Neuronal stem cell (in vitro differentiated cells): ENCODE data around the gene MBP.

ENCODE experiments used
- DNase-seq: peaks from one replicate; pipeline ENCODE4 v3.0.0-alpha.2; 2013; ENCODE audit warnings: low spot score
- H2AFZ ChIP-seq: one replicate; pipeline ENCODE4 v1.6.1; 2013; ENCODE audit warnings: mild to moderate bottlenecking, low read length, inconsistent platforms
- H2AK5ac ChIP-seq: 2 replicates; pipeline ENCODE4 v1.6.1; 2013; ENCODE audit warnings: low read depth, mild to moderate bottlenecking, inconsistent platforms, low read length, moderate library complexity, mixed read lengths
- H2BK120ac ChIP-seq: 2 replicates; pipeline ENCODE4 v1.6.1; 2013; ENCODE audit warnings: low read depth, mild to moderate bottlenecking, inconsistent platforms, low read length, moderate library complexity, mixed read lengths
- H2BK12ac ChIP-seq: one replicate; pipeline ENCODE4 v1.6.1; 2013; ENCODE audit warnings: low read length, inconsistent platforms
- H2BK15ac ChIP-seq: 2 replicates; pipeline ENCODE4 v1.6.1; 2013; ENCODE audit warnings: mild to moderate bottlenecking, low read length, inconsistent platforms, mixed read lengths
- H2BK5ac ChIP-seq: one replicate; pipeline ENCODE4 v1.6.1; 2013; ENCODE audit warnings: inconsistent platforms, mild to moderate bottlenecking, low read length, moderate library complexity
- H3K14ac ChIP-seq: one replicate; pipeline ENCODE4 v1.6.1; 2013; ENCODE audit warnings: low read length, inconsistent platforms
- H3K18ac ChIP-seq: 2 replicates; pipeline ENCODE4 v1.6.1; 2013; ENCODE audit warnings: low read length, inconsistent platforms
- H3K23ac ChIP-seq: 2 replicates; pipeline ENCODE4 v1.6.1; 2013; ENCODE audit warnings: low read depth, mild to moderate bottlenecking, mixed read lengths, low read length, inconsistent platforms; ENCODE audit not compliant: poor library complexity
- H3K27ac ChIP-seq: replicated peaks from 3 replicates; pipeline ENCODE4 v1.5.1; 2013; ENCODE audit warnings: low read length, inconsistent platforms
- H3K27me3 ChIP-seq, 3 experiments: 2 replicates each; pipeline ENCODE4 v1.6.1; 2013; ENCODE audit warnings: low read length in 3 of 3, mild to moderate bottlenecking in 2 of 3, inconsistent platforms in 1 of 3, low read depth in 1 of 3, mixed read lengths in 1 of 3, moderate library complexity in 1 of 3; ENCODE audit not compliant: control insufficient read depth in 3 of 3, insufficient read depth in 3 of 3
- H3K36me3 ChIP-seq, 2 donors: replicated peaks in 1 of 2; 2 replicates each; pipeline ENCODE4 v1.6.1; 2013; ENCODE audit warnings: low read length in 2 of 2; ENCODE audit not compliant: control insufficient read depth in 2 of 2, insufficient read depth in 2 of 2
- H3K4ac ChIP-seq: 2 replicates; pipeline ENCODE4 v1.6.1; 2013; ENCODE audit warnings: inconsistent platforms, mild to moderate bottlenecking, low read length, moderate library complexity
- H3K4me1 ChIP-seq, 2 donors: 1 replicate in 1 of 2; 2 replicates in 1 of 2; pipeline ENCODE4 v1.6.1; 2013; ENCODE audit warnings: low read length in 2 of 2, low read depth in 1 of 2; ENCODE audit not compliant: control insufficient read depth in 2 of 2, insufficient read depth in 1 of 2
- H3K4me2 ChIP-seq: one replicate; pipeline ENCODE4 v1.6.1; 2013; ENCODE audit warnings: mild to moderate bottlenecking, low read length, inconsistent platforms; ENCODE audit not compliant: insufficient read depth, poor library complexity, severe bottlenecking
- H3K4me3 ChIP-seq, 2 donors: 2 replicates each; pipeline ENCODE4 v1.5.1; 2013; ENCODE audit warnings: low read length in 2 of 2, mild to moderate bottlenecking in 2 of 2, inconsistent platforms in 1 of 2, moderate library complexity in 1 of 2
- H3K79me1 ChIP-seq: one replicate; pipeline ENCODE4 v1.6.1; 2013; ENCODE audit warnings: low read depth, mild to moderate bottlenecking, inconsistent platforms, low read length, moderate library complexity
- H3K9ac ChIP-seq: one replicate; pipeline ENCODE4 v1.6.1; 2013; ENCODE audit warnings: mild to moderate bottlenecking, low read depth, low read length, inconsistent platforms; ENCODE audit not compliant: poor library complexity
- H3K9me3 ChIP-seq, 2 donors: replicated peaks in 1 of 2; 2 replicates each; pipeline versions ENCODE3 to v1.6.1; 2013; ENCODE audit warnings: low read length in 2 of 2, mild to moderate bottlenecking in 2 of 2, inconsistent platforms in 1 of 2, low read depth in 1 of 2, mixed read lengths in 1 of 2, moderate library complexity in 1 of 2; ENCODE audit not compliant: control insufficient read depth in 2 of 2, insufficient read depth in 1 of 2
- H4K8ac ChIP-seq: one replicate; pipeline ENCODE4 v1.6.1; 2013; ENCODE audit warnings: low read depth, mild to moderate bottlenecking, inconsistent platforms, low read length, moderate library complexity
- H4K91ac ChIP-seq: one replicate; pipeline ENCODE4 v1.6.1; 2013; ENCODE audit warnings: low read length, low read depth, mild to moderate bottlenecking, inconsistent platforms; ENCODE audit not compliant: poor library complexity
- WGBS, 2 donors: extraction: QIAGEN DNeasy Blood & Tissue Kit; methylation state at CpG; one replicate each; pipeline ENCODE4 v1.1.7; 2013; ENCODE audit warnings: missing lambda C conversion rate in 2 of 2, mixed read lengths in 1 of 2; ENCODE audit not compliant: insufficient read length in 2 of 2, insufficient replicate concordance in 1 of 2; ENCODE audit errors: extremely low coverage in 2 of 2; 5-methylcytosine and 5-hydroxymethylcytosine counted together

The MBP gene

GRCh38 chr18:77103991-77104531 is 28.5 kb downstream of the MBP start:
- Histone ChIP-seq H3K9me3 (no peaks in the 10 kb centered on the region), H2AFZ (no peak overlapping the region), H3K4me1 (peaks cover 7 to 14% of the 10 kb centered on the region in 2 donors), H4K91ac (no peak overlapping the region), H3K9ac (no peak overlapping the region), H3K4me2 (no peak overlapping the region), H2BK120ac (no peak overlapping the region), H3K4ac (no peak overlapping the region), H3K18ac (no peak overlapping the region), H3K23ac (no peak overlapping the region), H3K14ac (no peak overlapping the region), H2BK12ac (no peak overlapping the region), H3K27me3 (peaks cover 0 to 4% (median 0%) of the 10 kb centered on the region in 3 experiments), H2BK5ac (no peak overlapping the region), H2BK15ac (no peak overlapping the region), H2AK5ac (no peak overlapping the region), H3K36me3 (no peaks in the 10 kb centered on the region), H3K27ac (no peak overlapping the region), H4K8ac (no peak overlapping the region), H3K4me3 (no peak overlapping the region), H3K79me1 (no peaks in the 10 kb centered on the region)
- DNase-seq, result no peak
- WGBS, 2 donors, result no CpG with 5 or more reads among the region's 11 CpGs

- Histone ChIP-seq H2BK120ac (no peak overlapping the region), H3K4ac (no peak overlapping the region), H2BK12ac (no peak overlapping the region), H3K79me1 (no peaks in the 10 kb centered on the region), H2BK15ac (no peak overlapping the region), H3K9ac (no peak overlapping the region), H3K27me3 (peaks cover 0 to 4% (median 0%) of the 10 kb centered on the region in 3 experiments), H3K4me3 (no peak overlapping the region), H3K18ac (no peak overlapping the region), H4K8ac (no peak overlapping the region), H3K36me3 (no peaks in the 10 kb centered on the region), H3K14ac (no peak overlapping the region), H3K4me1 (peaks cover 11 to 13% of the 10 kb centered on the region in 2 donors), H4K91ac (no peak overlapping the region), H2BK5ac (no peak overlapping the region), H3K23ac (no peak overlapping the region), H2AK5ac (no peak overlapping the region), H3K4me2 (no peak overlapping the region), H2AFZ (no peak overlapping the region), H3K9me3 (no peaks in the 10 kb centered on the region), H3K27ac (no peak overlapping the region)
- no peak for DNase-seq
- WGBS, 2 donors, result no CpG with 5 or more reads among the region's 14 CpGs
These were observed 29.3 kb downstream of the MBP start for GRCh38 chr18:77103187-77103850.

- H3K4me3 ChIP-seq, result no peak overlapping the region
- peaks cover 0 to 4% (median 0%) of the 10 kb centered on the region in 3 experiments for H3K27me3 ChIP-seq
- peak overlapping the region; percentile 66 for H2AFZ ChIP-seq
- H2BK15ac ChIP-seq, result no peak overlapping the region
- H2BK12ac ChIP-seq, result no peak overlapping the region
- no CpG with 5 or more reads among the region's 3 CpGs for WGBS, 2 donors
- H2BK120ac ChIP-seq, result no peak overlapping the region
- H3K14ac ChIP-seq, result no peak overlapping the region
- no peak overlapping the region for H3K4ac ChIP-seq
- H3K23ac ChIP-seq, result no peak overlapping the region
- H3K27ac ChIP-seq, result no peak overlapping the region
- H2BK5ac ChIP-seq, result no peak overlapping the region
- H3K79me1 ChIP-seq, result no peaks in the 10 kb centered on the region
- peak overlapping the region; percentile 71 for H3K18ac ChIP-seq
- H2AK5ac ChIP-seq, result no peak overlapping the region
- DNase-seq, result no peak
- H3K4me2 ChIP-seq, result no peak overlapping the region
- no peak overlapping the region for H4K8ac ChIP-seq
- H3K9me3 ChIP-seq, result no peaks in the 10 kb centered on the region
- H3K9ac ChIP-seq, result no peak overlapping the region
- H4K91ac ChIP-seq, result no peak overlapping the region
- peaks cover 11% of the 10 kb centered on the region in 2 donors for H3K4me1 ChIP-seq
- H3K36me3 ChIP-seq, result no peaks in the 10 kb centered on the region
These were observed 30.1 kb downstream of the MBP start for GRCh38 chr18:77102259-77103040.
